Stimulated activated CD8-positive, alpha-beta memory T cell treated with anti-CD3 and anti-CD28 coated beads, Interleukin-15, amount 100 ng/mL, for 48 hours (primary cell): ENCODE data around the gene MFSD1.

Experiments
- DNase-seq, 2 donors: peaks; one replicate each; pipeline ENCODE4 v3.0.0-alpha.2; 2020; ENCODE audit warnings: low read depth in 2 of 2

MFSD1 gene

DNA sequence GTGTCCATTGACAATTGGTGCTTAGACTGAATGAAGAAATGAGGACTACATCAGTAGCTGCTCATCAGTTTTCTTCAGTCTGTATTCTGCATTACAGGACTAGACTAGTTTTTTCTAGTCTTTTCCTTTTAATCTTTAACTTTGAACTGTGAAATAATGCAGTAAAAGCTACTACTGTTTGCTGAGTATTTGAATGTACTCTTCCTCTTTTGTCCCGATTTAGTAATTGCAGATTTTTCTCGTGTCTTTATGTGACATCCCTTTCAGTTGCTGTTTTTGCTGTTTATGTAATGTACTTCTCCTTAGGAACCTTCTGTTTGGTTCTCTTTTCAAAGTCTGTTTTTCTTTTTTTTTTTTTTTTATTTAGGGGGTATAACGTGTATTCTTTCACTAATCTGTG, 17.4 kb downstream of the MFSD1 start:
- no peak for DNase-seq

DNA sequence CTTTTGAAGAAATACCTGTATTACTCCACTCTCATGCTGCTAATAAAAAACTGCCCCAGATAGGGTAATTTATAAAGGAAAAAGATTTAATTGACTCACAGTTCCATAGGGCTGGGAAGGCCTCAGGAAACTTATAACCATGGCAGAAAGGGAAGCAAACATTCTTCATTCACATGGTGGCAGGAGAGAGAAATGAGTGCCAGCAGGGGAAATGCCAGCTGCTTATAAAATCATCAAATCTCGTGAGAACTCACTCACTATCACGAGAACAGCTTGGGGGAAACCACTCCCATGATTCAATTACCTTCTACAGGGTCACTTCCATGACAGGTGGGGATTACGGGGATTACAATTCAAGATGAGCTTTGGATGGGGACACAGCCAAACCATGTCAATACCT, 18.7 kb downstream of the MFSD1 start:
- no peak for DNase-seq

DNA sequence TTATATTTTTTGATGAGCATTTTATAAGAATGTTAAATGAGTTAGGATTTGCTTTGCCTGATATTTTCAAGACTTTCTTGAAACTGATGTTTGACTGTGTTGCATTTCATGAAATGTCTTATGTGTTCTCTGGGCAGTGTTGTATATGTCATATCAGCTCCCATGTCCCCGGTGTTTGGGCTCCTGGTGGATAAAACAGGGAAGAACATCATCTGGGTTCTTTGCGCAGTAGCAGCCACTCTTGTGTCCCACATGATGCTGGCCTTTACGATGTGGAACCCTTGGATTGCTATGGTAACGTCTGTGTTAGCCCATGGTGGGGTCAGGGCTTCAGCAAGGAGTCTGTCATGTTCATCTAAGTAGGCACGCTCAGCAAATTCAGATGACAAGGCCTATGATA, 20.0 kb downstream of the MFSD1 start:
- DNase-seq, result no peak

DNA sequence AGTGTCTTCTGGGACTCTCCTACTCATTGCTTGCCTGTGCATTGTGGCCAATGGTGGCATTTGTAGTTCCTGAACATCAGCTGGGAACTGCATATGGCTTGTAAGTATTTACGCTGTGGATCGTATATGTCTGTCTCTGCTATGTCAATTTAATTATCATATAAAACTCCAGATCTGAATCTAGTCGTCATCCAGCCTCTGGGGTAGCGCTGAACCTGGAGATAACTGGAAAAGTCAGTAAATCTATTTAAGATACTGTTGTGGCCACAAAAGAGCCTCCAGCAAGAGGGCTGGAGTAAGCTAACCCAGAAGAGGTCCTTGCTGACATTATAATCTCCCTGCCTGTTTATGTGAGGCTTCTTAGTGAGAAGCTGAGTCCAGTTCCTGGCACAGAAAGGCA, 21.6 kb downstream of the MFSD1 start:
- DNase-seq, result no peak

DNA sequence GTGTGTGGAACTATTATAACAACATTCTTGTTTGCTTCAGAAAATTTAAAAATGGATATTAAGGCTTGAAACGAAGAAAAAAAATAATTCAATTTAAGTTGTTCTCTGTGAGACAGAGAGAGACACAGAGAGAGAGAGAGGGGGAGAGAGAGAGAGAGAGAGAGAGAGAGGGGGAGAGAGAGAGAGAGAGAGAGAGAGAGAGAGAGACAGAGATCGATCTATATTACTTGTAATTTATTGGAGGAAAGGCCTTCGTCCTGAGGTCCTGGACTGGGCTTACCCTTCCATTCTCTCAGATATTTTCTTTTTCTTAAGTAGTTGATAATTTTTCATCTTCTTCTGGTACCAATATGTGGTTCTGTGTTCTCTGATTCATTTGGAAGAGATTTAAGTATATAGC, 25.9 kb downstream of the MFSD1 start:
- DNase-seq, result no peak

DNA sequence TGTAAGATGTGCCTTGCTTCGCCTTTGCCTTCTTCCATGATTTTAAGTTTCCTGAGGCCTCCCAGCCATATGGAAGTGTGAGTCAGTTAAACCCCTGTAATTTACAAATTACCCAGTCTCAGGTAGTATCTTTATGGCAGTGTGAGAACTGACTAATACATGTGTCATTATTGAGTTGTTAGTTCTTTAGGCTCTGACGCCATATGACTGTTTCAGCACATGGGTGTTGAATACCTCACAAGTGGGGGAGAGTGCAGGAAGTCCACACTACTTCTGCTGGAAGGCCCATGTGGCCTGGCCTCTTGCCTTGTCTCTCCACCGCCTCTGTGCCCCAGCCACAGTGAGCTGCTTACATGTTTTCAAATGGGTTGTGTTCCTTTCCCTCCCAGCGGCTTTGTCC, 28.5 kb downstream of the MFSD1 start:
- DNase-seq, result no peak

DNA sequence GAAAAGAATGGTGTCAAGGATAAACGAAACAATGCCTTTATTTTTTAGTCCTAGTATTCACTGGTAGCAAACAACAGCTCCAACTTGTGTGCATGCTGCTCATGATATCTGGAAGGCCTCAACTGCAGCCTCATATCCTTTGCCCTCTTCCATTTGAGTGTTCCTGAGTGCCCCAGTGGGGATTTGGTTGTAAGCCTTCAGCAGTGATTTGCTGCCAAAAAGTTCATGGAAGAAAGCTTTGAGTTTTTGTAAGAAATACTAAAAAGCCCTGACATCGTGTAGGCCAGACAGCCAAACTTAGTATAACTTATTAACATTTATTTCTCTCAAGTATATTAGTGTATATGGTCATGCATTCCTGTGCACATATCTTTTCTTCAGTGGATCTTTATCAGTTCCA, 30.0 kb downstream of the MFSD1 start:
- no peak for DNase-seq

DNA sequence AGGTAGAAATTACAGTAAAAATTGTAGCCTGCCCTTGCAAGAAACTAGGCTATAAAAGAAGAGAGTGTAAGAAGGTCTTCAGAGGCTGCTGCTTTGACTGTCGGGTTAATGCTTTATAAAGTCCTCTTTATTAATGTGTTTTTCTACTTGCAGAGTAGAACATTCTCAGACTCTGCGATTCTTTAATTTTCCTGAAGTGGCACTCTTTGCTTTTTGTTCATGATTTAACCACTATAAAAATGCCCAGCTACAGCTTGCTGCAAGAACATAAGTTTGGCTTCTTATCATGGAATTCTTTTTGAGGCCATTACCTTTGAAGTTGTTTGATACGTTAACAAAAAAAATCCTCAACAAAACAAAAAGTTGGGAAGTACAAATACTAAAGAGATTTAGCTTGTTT, 33.8 kb downstream of the MFSD1 start:
- DNase-seq, result no peak

DNA sequence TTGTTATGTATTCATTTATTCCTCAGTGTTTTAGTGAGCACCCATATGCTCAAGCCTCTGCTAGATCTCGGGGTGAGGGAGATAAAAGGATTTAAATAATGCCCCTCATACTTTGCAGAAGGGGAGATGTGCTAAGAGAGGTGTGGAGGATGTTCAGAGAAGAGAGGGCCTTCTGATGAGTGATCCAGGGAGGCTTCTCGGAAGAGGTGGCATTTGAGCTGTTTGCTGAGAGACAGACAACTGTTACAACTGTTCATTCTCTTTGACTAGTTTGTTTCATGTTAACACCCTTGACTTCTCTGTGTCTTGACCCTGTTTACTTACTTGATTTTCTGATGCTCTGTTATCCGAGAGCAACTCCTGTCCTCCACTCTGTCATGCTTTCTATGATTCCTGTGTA, 34.5 kb downstream of the MFSD1 start:
- DNase-seq, result no peak

DNA sequence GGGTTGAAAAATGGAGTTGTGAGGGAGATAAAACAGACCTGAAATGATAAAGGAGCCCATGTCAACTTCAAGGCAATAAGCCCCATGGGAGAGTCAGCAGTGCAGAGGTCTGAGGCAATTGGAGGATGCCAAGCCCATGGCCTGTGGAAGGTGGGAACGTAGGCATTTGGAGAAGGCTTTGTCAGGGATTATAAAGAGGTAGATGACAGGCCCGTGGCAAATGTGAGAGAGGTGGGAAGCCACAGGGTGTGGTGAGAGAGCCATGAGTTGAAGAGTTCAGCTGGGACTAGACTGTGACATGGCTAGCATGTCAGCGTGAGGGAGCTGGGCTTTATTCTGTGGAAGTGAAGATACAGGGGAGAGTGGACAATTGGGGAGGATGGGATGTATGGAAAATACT, 35.4 kb downstream of the MFSD1 start:
- no peak for DNase-seq

DNA sequence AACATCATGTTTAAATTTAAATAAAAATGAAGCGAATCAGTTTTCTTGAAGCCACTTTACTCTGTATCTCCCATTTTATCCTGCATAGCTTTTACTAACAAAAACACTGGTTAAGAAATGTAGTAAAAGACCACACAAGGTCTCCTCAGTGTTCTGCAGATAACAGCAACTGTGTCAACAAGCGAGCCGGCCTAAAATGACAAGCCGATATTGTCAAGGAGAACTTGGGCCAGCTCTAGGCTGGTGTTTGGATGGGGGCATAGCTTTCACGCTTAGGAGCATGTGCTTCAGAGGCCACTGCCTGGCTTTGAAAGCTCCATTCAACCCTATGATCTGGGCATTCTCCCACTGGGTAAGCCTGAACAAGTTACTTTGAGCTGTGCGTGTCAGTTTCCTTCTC, 38.1 kb downstream of the MFSD1 start:
- DNase-seq, result no peak

DNA sequence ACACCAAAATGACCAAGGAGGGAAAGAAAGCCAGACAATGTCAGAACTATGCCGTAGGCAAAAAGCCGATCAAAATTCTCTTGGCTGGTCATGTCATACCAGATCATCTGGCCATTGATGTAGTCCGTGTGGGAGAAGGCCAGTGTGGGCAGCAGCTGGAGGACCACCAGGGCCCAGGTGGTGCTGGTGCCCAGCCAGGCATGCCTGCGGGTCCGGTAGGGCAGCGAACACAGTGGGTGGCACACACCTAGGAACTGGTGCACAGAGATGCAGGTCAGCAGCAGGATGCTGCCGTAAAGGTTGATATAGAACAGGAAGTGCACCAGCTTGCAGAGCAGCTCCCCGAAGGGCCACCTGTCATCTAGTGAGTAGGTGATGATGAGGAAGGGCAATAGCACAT, 39.5 kb downstream of the MFSD1 start:
- no peak for DNase-seq

DNA sequence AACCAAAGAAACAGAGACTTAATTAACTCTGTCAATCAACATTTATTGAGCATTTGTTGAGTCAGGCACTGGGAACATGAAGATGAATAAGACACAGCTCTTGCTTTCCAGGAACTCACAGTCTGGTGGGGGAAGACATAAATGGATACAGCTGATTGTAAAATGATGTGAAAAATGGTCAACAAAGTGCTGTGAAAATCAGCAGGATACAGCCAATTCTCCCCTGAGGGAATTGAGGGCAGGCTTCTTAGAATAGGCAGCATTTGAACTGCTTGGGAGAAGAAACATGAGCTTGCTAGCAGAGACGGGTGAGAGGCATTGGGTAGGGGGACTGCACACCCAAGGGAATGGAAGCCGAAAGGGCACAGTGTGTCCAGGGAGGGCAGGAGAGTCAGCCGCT, 41.1 kb downstream of the MFSD1 start:
- DNase-seq, result no peak

DNA sequence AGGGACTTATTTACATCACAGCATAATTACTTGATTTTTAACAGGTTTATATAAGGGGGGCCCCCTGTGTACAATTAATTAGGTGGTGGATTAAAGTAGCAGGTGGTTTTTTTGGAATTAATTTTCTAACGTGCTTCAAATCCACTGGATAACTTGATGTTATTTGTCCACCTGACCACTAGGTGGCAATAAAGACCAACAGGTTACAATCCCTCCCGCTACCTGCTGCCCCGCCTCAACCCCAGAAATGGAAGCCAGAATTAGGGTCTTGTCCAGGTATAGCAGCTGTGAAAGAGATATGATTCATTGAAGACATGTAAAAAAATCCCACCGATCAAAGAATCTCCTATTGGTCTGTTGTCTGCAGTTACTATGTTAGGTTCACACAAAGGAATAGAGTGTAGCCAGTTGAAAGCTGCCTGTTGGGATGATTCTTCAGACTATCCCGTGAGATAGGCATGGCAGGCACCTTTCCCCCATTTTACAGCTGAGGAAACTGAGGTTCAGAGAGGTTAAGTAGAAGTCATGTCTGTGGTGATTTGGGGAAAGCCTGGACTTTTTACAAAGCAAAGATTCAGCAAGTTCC, 44.0 kb downstream of the MFSD1 start:
- no peak for DNase-seq

DNA sequence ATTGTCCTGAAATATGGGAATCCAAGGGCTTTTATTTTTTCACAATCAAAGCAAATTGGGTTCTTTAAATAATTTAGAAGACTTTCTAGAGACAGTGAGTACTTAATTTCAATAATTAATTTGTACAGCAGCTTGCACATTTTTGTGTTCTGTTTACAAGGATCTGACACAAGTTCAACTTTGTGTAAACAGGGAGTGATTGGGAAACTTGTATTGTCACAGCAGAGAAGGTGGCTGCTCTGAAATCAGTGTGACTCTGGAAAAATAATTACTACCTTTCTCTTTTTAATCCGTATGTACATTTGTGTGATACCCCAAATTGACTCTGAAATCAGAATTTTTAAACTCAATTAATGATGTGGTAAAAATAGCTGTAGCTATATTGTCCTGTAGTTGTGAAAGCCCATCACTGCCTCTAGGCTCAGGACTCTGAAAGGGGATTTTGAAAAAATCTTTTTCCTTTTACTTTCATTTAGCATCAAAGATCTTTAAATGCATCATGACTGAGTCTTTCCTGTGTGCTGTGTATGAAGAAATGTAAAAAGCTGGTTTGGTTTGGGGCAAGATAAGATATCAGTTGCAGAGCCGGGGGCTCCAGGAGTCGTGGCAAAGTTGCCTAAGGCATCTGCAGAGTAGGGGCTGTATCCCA, 45.1 kb downstream of the MFSD1 start:
- DNase-seq, result no peak

DNA sequence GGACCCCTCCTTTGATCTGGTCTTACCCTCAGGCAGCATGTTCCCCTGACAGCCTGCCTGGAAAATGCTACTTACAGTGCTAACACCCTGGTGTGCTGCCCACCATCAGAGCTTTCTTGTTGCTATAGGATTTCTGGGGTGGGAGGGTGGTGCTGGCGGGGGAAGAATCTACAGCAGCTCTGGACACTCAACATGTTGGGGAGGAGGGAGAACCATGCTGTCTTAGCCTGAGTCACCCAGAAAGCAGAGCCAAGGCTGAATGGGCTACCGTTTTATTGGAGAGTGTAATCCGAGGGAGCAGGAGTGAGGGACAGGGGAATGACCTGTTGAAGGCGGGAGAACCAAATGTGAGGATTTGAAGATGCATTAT, 45.6 kb downstream of the MFSD1 start:
- DNase-seq, result no peak

DNA sequence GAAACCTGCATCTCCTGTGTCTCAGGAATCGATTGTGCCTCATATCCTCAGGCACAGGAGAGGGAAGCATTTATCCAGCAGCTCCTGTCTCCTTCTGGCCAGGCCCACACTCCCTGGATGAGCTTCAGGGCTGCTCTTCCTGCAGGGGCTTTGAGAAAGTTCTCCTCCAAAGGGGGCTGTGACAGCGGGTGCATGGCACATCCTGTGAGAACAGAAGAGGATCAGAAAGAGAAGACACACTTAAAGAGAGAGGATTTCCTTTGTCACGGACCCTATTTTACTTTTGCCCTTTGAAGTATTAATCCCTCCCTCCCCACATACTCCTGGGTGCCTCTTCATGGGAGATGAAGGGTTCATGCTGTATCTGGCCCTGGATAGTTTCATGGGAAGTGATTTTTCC, 46.0 kb downstream of the MFSD1 start:
- DNase-seq, result no peak

DNA sequence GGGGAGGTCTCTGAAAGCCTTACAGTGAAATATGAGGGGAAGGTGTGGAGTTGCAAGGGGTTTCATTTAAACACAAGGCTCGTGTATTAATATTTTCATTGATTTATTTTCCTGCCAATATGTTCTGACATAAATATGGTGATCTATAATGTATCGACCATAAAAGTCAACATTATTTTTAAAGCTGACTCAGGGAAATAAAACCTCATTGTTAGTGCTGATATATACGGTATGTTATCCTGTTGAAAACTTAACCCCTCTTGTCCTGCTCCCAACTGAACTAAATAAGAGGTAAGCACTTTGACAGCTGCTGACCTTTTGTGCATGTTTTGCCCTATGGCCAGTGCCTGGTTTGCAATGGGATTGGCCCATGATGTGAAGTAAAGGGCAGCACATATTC, 47.9 kb downstream of the MFSD1 start:
- DNase-seq, result no peak

DNA sequence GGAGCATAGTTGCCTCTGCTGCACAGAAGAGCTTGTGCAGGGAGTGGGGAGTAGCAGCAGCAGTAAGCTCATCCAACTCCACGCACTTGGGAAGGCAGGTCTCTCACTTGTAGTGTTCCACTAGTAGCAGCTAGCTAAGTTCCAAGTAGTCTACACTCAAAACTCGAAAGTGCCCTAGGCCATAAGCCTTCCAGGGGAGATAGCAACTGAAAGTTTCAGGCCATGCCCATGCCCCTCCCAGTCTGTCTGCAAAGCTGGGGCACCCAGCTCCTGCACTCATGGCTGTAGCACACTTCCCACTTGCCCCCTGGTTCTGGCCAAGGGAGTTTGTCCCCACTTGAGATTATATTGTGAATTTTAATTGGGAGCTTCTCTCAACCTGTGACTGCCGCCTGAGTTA, 57.5 kb downstream of the MFSD1 start:
- no peak for DNase-seq

DNA sequence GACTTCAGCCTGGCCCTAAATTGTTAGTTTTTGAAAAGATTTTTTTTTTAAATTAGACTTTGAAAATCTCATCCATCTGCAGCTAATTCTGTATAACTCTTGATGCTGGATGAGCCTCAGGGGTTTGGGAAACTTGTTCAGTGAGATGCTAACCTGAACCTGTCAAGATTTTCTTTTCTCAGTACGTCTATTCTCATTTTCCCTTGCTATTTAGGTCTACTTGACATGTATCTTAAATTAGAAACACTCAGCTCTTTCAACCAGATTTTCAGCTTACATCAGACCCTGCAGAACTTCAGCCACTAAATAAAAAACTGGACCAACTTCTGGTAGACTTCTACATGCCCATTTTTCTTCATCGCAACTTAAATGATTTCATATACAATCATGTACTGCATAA, 61.4 kb downstream of the MFSD1 start:
- no peak for DNase-seq

DNA sequence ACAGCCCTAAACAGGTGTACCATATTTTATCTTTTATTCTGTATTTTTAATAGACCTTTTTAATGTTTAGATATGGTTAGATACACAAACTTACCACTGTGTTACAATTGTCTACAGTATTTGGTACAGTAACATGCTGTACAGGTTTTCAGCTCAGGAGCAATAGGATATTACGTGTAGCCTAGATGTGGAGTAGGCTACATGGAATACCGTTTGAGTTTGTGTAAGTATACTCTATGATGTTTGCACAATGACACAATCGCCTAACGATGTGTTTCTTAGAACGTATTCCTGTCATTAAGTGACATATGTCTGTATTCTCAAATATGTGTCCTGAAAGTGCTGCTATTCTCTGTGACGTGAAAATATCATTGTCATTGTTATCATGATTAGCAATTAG, 62.6 kb downstream of the MFSD1 start:
- DNase-seq, result no peak

DNA sequence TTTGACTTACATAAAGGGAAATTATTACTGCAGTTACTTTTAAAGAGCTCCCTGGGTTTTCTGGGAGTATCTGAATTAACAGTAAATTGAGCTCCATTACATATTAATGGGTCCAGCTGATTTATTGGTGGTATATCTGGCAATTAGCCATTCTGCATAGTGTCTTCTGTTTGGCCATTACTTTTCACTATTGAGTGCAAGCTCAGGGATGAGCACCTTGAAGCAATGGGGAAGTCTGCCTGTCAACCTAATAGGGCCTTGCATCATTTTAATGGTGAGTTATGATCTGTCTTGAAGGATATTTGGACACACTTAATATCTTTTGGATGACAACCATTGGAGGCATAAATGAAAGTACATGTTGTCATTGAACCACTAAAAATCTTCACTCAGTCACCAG, 73.8 kb downstream of the MFSD1 start:
- DNase-seq, result no peak
